Neural cell (in vitro differentiated cells): ENCODE measurements around the gene NTHL1. TPM values are rescaled to one million over a fixed set of nuclear protein-coding genes. Genes with fewer than 3 reads are reported as not detected.

Source experiments
- H2AFZ ChIP-seq: fragments of 200-600, 300-800 bp; sonication (generic), shearing (Covaris generic); 2 replicates; pipeline ENCODE4 v1.6.0; 2014; ENCODE audit warnings: low read depth, mild to moderate bottlenecking, antibody characterized with exemption, low read length, moderate library complexity
- H3F3A ChIP-seq: fragments of 200-600 bp; shearing (Covaris generic); 2 replicates; pipeline ENCODE4 v1.6.1; 2016; ENCODE audit warnings: mild to moderate bottlenecking, moderate library complexity, mixed read lengths, antibody characterized with exemption, low read length; ENCODE audit not compliant: insufficient read depth, poor library complexity, severe bottlenecking
- H3K27ac ChIP-seq: fragments of 200-600, 300-800 bp; sonication (generic), shearing (Covaris generic); 2 replicates; pipeline ENCODE4 v1.5.1; 2014; ENCODE audit warnings: mild to moderate bottlenecking, low read length, moderate library complexity
- H3K27me3 ChIP-seq: fragments of 300-800, 200-600 bp; sonication (generic), shearing (Covaris generic); 2 replicates; pipeline ENCODE4 v1.6.0; 2014; ENCODE audit warnings: mild to moderate bottlenecking, low read depth, low read length, moderate library complexity; ENCODE audit not compliant: insufficient read depth
- H3K36me3 ChIP-seq: fragments of 300-800, 200-600 bp; sonication (generic), shearing (Covaris generic); 2 replicates; pipeline ENCODE4 v1.5.1; 2014; ENCODE audit warnings: mild to moderate bottlenecking, antibody characterized with exemption, low read length, moderate library complexity; ENCODE audit not compliant: insufficient read depth
- H3K4me2 ChIP-seq: fragments of 300-800, 200-600 bp; sonication (generic), shearing (Covaris generic); 2 replicates; pipeline ENCODE4 v1.6.0; 2014; ENCODE audit warnings: mild to moderate bottlenecking, low read length
- H3K4me3 ChIP-seq: fragments of 300-800, 200-600 bp; sonication (generic), shearing (Covaris generic); 2 replicates; pipeline ENCODE4 v1.5.1; 2014; ENCODE audit warnings: mild to moderate bottlenecking, low read length, moderate library complexity
- H3K79me2 ChIP-seq: fragments of 200-600 bp; shearing (Covaris generic); replicated peaks from 2 replicates; pipeline ENCODE4 v1.6.0; 2014; ENCODE audit warnings: mild to moderate bottlenecking, low read length, moderate library complexity; ENCODE audit not compliant: insufficient read depth
- H3K9ac ChIP-seq: fragments of 300-800, 200-600 bp; sonication (generic), shearing (Covaris generic); 2 replicates; pipeline ENCODE4 v1.6.1; 2016; ENCODE audit warnings: mild to moderate bottlenecking, low read length, mixed read lengths
- H3K9me2 ChIP-seq: fragments of 200-600 bp; shearing (Covaris generic); 2 replicates; pipeline ENCODE4 v1.6.1; 2016; ENCODE audit warnings: mild to moderate bottlenecking, low read length, mixed read lengths; ENCODE audit not compliant: insufficient read depth
- H3K9me3 ChIP-seq: fragments of 200-600, 300-800 bp; sonication (generic), shearing (Covaris generic); 2 replicates; pipeline ENCODE4 v1.6.1; 2016; ENCODE audit warnings: mild to moderate bottlenecking, mixed run types, low read length, moderate library complexity, mixed read lengths
- H4K20me1 ChIP-seq: fragments of 200-600 bp; shearing (Covaris generic); 2 replicates; pipeline ENCODE4 v1.6.1; 2016; ENCODE audit warnings: mild to moderate bottlenecking, mixed run types; ENCODE audit not compliant: insufficient read depth
- EP300 ChIP-seq: fragments of 450-650 bp; conservative IDR thresholded peaks from 2 replicates; pipeline ENCODE4 v1.6.1; 2014; ENCODE audit warnings: antibody characterized with exemption, mild to moderate bottlenecking, moderate library complexity; ENCODE audit not compliant: poor library complexity, severe bottlenecking
- EZH2 ChIP-seq: fragments of 200-600, 300-800 bp; shearing (Covaris generic), sonication (generic); IDR thresholded peaks from 2 replicates; pipeline ENCODE4 v1.6.1; 2014; ENCODE audit warnings: antibody characterized with exemption, low read length, borderline replicate concordance, mild to moderate bottlenecking; ENCODE audit not compliant: insufficient read depth, poor library complexity, severe bottlenecking
- MXI1 ChIP-seq: fragments of 450-650 bp; conservative IDR thresholded peaks from 2 replicates; pipeline ENCODE4 v1.6.1; 2014; ENCODE audit warnings: antibody characterized with exemption, mild to moderate bottlenecking; ENCODE audit not compliant: poor library complexity, severe bottlenecking
- POLR2AphosphoS5 ChIP-seq: IDR thresholded peaks from 2 replicates; pipeline ENCODE4 v1.6.1; 2012
- RAD21 ChIP-seq: fragments of 450-650 bp; conservative IDR thresholded peaks from 2 replicates; pipeline ENCODE4 v1.6.1; 2014; ENCODE audit warnings: antibody characterized with exemption, mild to moderate bottlenecking, moderate library complexity
- SMC3 ChIP-seq: fragments of 450-650 bp; conservative IDR thresholded peaks from 2 replicates; pipeline ENCODE4 v1.6.1; 2014; ENCODE audit warnings: antibody characterized with exemption, mild to moderate bottlenecking, moderate library complexity; ENCODE audit not compliant: poor library complexity
- TAF1 ChIP-seq: IDR thresholded peaks from 2 replicates; pipeline ENCODE4 v1.6.1; 2012; ENCODE audit warnings: low read depth
- polyA plus RNA-seq: library from polyadenylated mRNA; depleted of rRNA; stranded (reverse); fragments of >200 nt; gene quantifications from 2 replicates; pipeline ENCODE4 v1.2.3, GENCODE V29; 2014
- TF ChIP-seq, protein P1 (sequence below): fragments of 450-650 bp; IDR thresholded peaks from 2 replicates; pipeline ENCODE4 v1.5.1; 2014; ENCODE audit warnings: antibody characterized with exemption, mild to moderate bottlenecking, moderate library complexity; ENCODE audit not compliant: poor library complexity, severe bottlenecking
- TF ChIP-seq, protein P2 (sequence below): IDR thresholded peaks from 2 replicates; pipeline ENCODE4 v1.6.1; 2012; ENCODE audit warnings: borderline replicate concordance

The NTHL1 gene
- polyA plus RNA-seq, 1 donor from 2014 or later: 43.1 TPM

DNA sequence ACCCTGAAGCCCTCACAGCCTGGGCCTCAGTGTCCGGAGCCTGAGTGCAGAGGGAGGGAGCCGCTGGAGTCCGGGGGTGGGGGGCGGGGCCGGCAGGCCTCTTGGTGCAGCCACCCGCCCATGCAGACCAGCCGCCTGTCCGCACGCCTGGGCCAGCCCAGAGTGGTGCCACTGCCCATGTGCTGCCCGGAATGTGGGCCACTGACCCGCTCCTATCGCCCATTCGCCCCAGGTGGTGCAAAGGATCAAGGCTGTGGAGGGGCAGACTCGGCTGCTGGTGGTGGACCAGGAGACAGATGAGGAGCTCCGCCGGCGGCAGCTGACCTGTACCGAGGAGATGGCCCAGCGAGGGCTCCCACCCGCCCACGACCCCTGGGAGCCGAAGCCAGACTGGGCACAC, 18.3 kb downstream of the NTHL1 start:
- no peaks in the 10 kb centered on the region for H3F3A ChIP-seq
- H3K9me2 ChIP-seq: no peaks in the 10 kb centered on the region
- no peaks in the 10 kb centered on the region for H4K20me1 ChIP-seq
- no peak for TF ChIP-seq TAF1
- no peak for TF ChIP-seq EP300
- TF ChIP-seq RAD21: no peak
- TF ChIP-seq SMC3: no peak
- TF ChIP-seq, protein P1, sequence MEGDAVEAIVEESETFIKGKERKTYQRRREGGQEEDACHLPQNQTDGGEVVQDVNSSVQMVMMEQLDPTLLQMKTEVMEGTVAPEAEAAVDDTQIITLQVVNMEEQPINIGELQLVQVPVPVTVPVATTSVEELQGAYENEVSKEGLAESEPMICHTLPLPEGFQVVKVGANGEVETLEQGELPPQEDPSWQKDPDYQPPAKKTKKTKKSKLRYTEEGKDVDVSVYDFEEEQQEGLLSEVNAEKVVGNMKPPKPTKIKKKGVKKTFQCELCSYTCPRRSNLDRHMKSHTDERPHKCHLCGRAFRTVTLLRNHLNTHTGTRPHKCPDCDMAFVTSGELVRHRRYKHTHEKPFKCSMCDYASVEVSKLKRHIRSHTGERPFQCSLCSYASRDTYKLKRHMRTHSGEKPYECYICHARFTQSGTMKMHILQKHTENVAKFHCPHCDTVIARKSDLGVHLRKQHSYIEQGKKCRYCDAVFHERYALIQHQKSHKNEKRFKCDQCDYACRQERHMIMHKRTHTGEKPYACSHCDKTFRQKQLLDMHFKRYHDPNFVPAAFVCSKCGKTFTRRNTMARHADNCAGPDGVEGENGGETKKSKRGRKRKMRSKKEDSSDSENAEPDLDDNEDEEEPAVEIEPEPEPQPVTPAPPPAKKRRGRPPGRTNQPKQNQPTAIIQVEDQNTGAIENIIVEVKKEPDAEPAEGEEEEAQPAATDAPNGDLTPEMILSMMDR: no peak
- no peak for TF ChIP-seq POLR2AphosphoS5
- TF ChIP-seq EZH2: no peak
- TF ChIP-seq MXI1: no peak
- TF ChIP-seq, protein P2, sequence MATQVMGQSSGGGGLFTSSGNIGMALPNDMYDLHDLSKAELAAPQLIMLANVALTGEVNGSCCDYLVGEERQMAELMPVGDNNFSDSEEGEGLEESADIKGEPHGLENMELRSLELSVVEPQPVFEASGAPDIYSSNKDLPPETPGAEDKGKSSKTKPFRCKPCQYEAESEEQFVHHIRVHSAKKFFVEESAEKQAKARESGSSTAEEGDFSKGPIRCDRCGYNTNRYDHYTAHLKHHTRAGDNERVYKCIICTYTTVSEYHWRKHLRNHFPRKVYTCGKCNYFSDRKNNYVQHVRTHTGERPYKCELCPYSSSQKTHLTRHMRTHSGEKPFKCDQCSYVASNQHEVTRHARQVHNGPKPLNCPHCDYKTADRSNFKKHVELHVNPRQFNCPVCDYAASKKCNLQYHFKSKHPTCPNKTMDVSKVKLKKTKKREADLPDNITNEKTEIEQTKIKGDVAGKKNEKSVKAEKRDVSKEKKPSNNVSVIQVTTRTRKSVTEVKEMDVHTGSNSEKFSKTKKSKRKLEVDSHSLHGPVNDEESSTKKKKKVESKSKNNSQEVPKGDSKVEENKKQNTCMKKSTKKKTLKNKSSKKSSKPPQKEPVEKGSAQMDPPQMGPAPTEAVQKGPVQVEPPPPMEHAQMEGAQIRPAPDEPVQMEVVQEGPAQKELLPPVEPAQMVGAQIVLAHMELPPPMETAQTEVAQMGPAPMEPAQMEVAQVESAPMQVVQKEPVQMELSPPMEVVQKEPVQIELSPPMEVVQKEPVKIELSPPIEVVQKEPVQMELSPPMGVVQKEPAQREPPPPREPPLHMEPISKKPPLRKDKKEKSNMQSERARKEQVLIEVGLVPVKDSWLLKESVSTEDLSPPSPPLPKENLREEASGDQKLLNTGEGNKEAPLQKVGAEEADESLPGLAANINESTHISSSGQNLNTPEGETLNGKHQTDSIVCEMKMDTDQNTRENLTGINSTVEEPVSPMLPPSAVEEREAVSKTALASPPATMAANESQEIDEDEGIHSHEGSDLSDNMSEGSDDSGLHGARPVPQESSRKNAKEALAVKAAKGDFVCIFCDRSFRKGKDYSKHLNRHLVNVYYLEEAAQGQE: no peak
- no peaks in the 10 kb centered on the region for H3K9me3 ChIP-seq
- no peak overlapping the region for H3K9ac ChIP-seq
- no peaks in the 10 kb centered on the region for H3K79me2 ChIP-seq
- no peak overlapping the region for H3K4me3 ChIP-seq
- no peak overlapping the region for H3K27ac ChIP-seq
- no peak overlapping the region for H2AFZ ChIP-seq
- H3K27me3 ChIP-seq: peaks cover 24% of the 10 kb centered on the region
- no peaks in the 10 kb centered on the region for H3K36me3 ChIP-seq
- H3K4me2 ChIP-seq: no peak overlapping the region

DNA sequence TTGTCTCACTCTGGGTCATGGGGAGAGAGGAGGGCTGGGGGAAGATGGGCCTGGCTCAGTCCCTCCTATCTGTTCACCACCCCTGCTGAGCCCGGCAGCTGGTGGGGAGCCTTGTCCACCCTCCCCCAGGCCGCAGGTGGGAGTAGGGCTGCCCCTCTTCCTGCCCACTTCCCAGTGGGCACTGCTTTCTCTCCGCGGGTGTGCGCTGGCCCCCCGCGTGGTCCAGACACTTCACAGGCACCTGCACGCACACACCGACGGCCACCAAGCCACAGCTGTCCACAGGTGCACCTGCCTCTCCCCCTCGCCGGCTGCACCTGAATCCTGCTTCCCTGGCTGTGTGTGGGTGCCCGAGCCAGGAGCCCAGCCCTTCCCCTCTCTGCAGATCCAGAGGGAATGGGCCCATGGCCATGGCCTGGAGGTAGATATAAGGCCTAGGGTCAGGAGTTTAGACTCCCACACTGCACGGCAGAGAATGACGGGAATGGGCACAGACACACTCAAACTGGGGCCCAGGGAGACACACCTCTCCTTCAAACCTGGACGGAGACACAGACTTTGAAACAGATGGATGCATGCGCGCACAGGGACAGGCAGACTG, 18.9 kb downstream of the NTHL1 start:
- H3K4me3 ChIP-seq: no peak overlapping the region
- no peak overlapping the region for H3K4me2 ChIP-seq

More for the DNA sequence above, 18.9 kb downstream of the NTHL1 start:
- no peaks in the 10 kb centered on the region for H3F3A ChIP-seq
- H4K20me1 ChIP-seq: no peaks in the 10 kb centered on the region
- no peak overlapping the region for H3K27ac ChIP-seq
- no peak overlapping the region for H3K9ac ChIP-seq
- H3K27me3 ChIP-seq: peaks cover 24% of the 10 kb centered on the region
- no peaks in the 10 kb centered on the region for H3K79me2 ChIP-seq
- TF ChIP-seq TAF1: no peak
- no peak for TF ChIP-seq RAD21
- TF ChIP-seq, protein P1: no peak
- TF ChIP-seq SMC3: no peak
- TF ChIP-seq EZH2: no peak
- TF ChIP-seq, protein P2: no peak
- no peak for TF ChIP-seq POLR2AphosphoS5
- no peak for TF ChIP-seq MXI1
- TF ChIP-seq EP300: no peak
- no peaks in the 10 kb centered on the region for H3K9me2 ChIP-seq
- no peaks in the 10 kb centered on the region for H3K36me3 ChIP-seq
- no peaks in the 10 kb centered on the region for H3K9me3 ChIP-seq
- H2AFZ ChIP-seq: no peak overlapping the region
